ENCODE measurements around the gene CRIM1. TPM values are rescaled to one million over a fixed set of nuclear protein-coding genes. Genes with fewer than 3 reads are reported as not detected.

CRIM1 gene
- total and polyA plus RNA-seq, 2 experiments from 2014 or later = 10.5 to 36.4 TPM

DNA sequence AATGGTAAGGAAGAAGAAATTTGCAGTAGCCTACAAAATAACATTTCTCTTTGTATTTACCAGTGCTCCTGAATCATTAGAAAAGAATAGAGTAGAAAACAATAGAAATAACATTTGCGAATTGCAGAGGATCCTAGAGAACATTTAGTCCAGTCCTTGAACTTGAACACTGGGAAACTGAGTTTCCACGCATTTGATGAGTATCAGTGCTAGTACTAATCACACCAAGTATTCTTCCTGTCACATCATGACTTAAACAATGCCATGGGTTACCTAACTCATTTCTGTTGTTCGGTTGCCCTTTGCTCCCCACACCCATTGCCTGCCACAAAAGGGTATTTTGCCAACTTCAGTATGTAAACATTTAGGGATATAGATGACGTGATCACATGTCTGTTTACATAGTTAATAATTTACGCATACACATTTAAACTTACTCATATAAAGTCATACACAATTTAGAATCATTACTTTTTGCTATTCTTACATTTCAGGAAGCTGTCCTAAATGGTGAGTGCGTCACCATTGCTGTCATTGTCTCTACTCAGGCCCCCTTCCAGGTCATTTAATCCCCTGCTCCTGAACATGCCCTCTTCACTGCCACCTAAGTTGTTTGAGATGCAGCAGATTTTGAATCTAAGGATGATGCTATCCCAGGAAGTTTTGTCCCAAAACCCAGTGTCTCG, 42.3 kb downstream of the CRIM1 start:
- peaks cover 95% of the 10 kb centered on the region for H3K79me2 ChIP-seq (replicated peaks; ENCODE audit: insufficient read depth)

More for the DNA sequence above, 42.3 kb downstream of the CRIM1 start:
- no peaks in the 10 kb centered on the region for H3K9me3 Mint-ChIP-seq
- H3K4me3 Mint-ChIP-seq = no peak overlapping the region
- peaks cover 1% of the 10 kb centered on the region for H3K27me3 Mint-ChIP-seq (ENCODE audit: insufficient read depth, low read depth, poor library complexity)
- Histone ChIP-seq H3K9me2 (ENCODE audit: insufficient read depth) (peaks cover 3% of the 10 kb centered on the region; the same call in 1 of the 2 replicates), H3K27me3 (ENCODE audit: insufficient read depth) (no peaks in the 10 kb centered on the region), H3F3A (replicated peaks; ENCODE audit: low read depth) (no peaks in the 10 kb centered on the region), H3K4me3 (no peak overlapping the region), H3K4me1 (ENCODE audit: insufficient read depth) (peaks cover 47% of the 10 kb centered on the region), H3K4me2 (no peak overlapping the region), H4K20me1 (replicated peaks; ENCODE audit: insufficient read depth) (peaks cover 12% of the 10 kb centered on the region; the same call in 1 of the 2 replicates), H2AFZ (no peak overlapping the region), H3K27ac (ENCODE audit: low read depth) (no peak overlapping the region), H3K36me3 (ENCODE audit: insufficient read depth) (no peaks in the 10 kb centered on the region)
- TF ChIP-seq, protein P1, sequence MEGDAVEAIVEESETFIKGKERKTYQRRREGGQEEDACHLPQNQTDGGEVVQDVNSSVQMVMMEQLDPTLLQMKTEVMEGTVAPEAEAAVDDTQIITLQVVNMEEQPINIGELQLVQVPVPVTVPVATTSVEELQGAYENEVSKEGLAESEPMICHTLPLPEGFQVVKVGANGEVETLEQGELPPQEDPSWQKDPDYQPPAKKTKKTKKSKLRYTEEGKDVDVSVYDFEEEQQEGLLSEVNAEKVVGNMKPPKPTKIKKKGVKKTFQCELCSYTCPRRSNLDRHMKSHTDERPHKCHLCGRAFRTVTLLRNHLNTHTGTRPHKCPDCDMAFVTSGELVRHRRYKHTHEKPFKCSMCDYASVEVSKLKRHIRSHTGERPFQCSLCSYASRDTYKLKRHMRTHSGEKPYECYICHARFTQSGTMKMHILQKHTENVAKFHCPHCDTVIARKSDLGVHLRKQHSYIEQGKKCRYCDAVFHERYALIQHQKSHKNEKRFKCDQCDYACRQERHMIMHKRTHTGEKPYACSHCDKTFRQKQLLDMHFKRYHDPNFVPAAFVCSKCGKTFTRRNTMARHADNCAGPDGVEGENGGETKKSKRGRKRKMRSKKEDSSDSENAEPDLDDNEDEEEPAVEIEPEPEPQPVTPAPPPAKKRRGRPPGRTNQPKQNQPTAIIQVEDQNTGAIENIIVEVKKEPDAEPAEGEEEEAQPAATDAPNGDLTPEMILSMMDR (conservative IDR thresholded peaks at IDR 0.05; ENCODE audit: low read depth in 2 of 2) = no peak
- TF ChIP-seq, protein P2, sequence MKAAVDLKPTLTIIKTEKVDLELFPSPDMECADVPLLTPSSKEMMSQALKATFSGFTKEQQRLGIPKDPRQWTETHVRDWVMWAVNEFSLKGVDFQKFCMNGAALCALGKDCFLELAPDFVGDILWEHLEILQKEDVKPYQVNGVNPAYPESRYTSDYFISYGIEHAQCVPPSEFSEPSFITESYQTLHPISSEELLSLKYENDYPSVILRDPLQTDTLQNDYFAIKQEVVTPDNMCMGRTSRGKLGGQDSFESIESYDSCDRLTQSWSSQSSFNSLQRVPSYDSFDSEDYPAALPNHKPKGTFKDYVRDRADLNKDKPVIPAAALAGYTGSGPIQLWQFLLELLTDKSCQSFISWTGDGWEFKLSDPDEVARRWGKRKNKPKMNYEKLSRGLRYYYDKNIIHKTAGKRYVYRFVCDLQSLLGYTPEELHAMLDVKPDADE (IDR thresholded peaks at IDR 0.05) = no peak
- TF ChIP-seq ZNF114 (CRISPR knock-in tag; IDR thresholded peaks at IDR 0.05) = no peak
- no peak for TF ChIP-seq ZNF331 (CRISPR knock-in tag; IDR thresholded peaks at IDR 0.05; ENCODE audit: low read depth)
- TF ChIP-seq, protein P3, sequence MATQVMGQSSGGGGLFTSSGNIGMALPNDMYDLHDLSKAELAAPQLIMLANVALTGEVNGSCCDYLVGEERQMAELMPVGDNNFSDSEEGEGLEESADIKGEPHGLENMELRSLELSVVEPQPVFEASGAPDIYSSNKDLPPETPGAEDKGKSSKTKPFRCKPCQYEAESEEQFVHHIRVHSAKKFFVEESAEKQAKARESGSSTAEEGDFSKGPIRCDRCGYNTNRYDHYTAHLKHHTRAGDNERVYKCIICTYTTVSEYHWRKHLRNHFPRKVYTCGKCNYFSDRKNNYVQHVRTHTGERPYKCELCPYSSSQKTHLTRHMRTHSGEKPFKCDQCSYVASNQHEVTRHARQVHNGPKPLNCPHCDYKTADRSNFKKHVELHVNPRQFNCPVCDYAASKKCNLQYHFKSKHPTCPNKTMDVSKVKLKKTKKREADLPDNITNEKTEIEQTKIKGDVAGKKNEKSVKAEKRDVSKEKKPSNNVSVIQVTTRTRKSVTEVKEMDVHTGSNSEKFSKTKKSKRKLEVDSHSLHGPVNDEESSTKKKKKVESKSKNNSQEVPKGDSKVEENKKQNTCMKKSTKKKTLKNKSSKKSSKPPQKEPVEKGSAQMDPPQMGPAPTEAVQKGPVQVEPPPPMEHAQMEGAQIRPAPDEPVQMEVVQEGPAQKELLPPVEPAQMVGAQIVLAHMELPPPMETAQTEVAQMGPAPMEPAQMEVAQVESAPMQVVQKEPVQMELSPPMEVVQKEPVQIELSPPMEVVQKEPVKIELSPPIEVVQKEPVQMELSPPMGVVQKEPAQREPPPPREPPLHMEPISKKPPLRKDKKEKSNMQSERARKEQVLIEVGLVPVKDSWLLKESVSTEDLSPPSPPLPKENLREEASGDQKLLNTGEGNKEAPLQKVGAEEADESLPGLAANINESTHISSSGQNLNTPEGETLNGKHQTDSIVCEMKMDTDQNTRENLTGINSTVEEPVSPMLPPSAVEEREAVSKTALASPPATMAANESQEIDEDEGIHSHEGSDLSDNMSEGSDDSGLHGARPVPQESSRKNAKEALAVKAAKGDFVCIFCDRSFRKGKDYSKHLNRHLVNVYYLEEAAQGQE (IDR thresholded peaks at IDR 0.05; ENCODE audit: unreplicated experiment) = no peak
- peak; percentile 42; the same call in 2 of the 3 replicates for ATAC-seq
- no peak for DNase-seq (ENCODE audit: low spot score)
- H3K36me3 Mint-ChIP-seq (ENCODE audit: low read depth) = no peaks in the 10 kb centered on the region; the same call in 2 of the 3 replicates
- no peak overlapping the region for H3K27ac Mint-ChIP-seq
- peaks cover 16% of the 10 kb centered on the region for H3K4me1 Mint-ChIP-seq
